Measurements from ENCODE around the gene MBD5.
A peak's percentile ranks its signal among the peaks of the same experiment; 100 is the strongest.

Gene MBD5

GRCh38 chr2:148238561-148238960 lies 217.7 kb downstream of the MBD5 start:
- no peak for DNase-seq

GRCh38 chr2:148240838-148241237 lies 219.9 kb downstream of the MBD5 start:
- no peak for DNase-seq

DNA sequence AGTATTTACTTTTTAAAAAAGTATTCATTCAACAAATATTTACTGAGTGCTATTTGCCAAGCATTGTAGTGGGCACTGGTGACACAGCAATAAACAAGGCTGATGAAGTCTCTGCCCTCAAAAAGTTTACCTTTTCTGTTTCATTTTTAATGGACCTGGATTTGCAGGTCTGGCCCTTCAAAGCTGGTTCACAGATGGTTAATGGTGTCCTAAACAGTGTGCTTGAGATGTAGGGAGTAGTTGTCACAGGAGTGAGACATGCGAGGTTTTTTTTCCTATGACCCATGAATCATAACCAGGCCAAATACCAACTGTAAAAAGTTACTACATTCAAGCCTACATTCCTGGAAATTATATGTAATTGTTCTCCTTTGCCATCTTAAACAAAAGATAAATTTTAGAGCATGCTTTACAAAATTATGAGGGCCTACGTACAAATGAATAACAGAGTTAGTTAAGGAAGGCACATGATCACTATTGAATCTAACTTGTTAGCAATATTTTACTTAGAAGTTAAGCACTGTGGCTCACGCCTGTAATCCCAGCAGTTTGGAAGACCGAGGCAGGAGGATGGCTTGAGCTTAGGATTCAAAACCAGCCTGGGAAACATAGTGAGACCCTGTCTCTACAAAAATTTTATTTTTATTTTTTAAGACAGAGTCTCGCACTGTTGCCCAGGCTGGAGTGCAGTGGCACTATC lies 223.9 kb downstream of the MBD5 start:
- no peak for DNase-seq

DNA sequence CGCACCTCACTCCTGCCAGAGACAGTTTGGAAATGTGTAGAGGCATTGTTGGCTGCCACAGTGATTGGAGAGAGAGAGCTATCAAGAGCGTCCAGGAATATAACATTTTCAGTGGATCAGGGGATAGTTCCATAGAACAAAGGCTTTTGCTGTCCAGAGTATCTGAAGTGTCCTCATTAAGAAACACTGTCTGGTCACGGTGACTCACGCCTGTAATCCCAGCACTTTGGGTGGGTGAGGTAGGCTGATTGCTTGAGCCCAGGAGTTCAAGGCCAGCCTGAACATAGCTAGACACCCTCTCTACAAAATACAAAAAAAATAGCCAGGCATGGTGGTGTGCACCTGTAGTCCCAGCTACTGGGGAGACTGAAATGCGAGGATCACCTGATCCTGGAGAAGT lies 231.1 kb downstream of the MBD5 start:
- DNase-seq = no peak

- no peak for DNase-seq
Measured at GRCh38 chr2:148252646-148253045, 231.8 kb downstream of the MBD5 start.

GRCh38 chr2:148253685-148254084 lies 232.8 kb downstream of the MBD5 start:
- DNase-seq = peak; percentile 32

DNA sequence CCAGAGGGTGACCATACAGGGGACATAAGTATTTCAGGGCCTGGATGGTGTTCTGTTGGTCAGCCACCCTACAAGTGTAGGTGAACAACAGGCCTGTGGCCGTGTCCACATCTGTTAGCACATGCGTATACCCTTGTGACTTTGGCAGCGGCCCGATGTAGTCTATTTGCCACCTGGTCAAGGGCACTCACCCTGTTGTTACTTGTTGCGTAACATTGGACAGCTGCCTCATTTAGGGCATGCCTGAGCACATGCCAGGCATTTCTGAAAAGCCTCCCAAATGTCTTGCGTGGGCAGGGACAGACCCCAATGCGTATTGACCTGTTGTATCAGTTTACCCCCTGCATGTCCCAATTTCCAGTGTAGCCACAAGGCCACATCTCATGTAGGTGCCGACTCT lies 235.0 kb downstream of the MBD5 start:
- DNase-seq = no peak

GRCh38 chr2:148257276-148257675 lies 236.4 kb downstream of the MBD5 start:
- DNase-seq = no peak

DNA sequence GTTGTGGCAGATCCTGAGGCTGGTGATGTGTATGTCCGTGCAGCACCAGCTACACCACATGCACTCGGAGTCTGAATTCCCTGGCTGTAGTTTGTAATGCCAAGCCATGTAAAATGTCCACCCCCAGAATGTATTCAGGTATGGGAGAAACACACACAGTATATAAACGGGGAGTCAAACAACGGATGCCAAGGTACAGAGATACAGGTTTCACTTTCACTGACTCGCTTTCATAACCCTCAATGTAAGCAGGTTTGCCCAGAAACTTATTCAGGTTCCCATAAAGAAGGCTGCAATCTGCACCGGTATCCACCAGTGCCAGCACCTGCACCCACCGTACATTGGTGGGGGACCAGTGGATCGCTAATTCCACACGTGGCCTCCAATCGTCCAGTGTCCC lies 237.2 kb downstream of the MBD5 start:
- no peak for DNase-seq

DNA sequence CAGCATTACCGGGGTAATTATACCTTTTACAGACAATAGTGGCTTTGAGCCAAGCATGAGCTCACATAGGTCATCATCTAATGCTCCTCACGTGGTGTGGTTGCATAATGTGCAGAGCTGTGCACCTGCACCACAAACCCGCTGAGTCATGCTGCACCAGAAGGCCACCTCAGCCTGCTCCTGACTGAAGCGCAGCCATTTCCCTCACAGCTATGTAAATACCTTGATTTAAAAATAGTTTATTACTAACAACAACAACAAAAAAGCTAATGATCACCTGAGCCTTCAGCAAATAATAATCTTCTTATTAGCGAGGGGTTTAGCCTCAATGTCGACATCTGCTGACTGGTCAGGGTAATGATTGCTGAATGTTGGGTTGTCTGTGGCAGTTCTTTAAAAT lies 238.8 kb downstream of the MBD5 start:
- no peak for DNase-seq

GRCh38 chr2:148263890-148264289 lies 243.0 kb downstream of the MBD5 start:
- no peak for DNase-seq

DNA sequence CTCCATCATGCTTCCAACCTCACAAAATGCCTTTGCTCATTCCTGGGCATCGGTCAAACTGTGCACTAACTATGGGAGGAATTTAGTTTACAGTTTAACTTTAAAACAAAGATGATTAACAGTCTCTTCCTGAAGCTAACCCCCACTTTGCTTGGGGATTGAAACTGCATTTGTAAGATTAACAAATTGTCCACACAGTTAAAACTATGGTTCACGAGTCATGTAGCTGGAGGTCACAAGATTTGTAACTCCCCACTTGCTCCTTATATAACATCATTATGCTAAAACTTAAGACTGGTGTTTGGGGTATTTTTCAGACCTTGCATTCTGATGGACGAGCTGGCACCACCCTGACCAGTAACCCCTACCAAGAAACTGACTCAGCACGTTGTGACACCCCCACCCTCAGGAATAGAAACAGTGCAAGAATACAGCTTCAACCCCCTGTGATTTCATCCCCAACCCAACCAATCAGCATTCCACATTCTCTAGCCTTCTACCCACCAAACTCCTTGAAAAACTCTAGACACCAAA lies 252.3 kb downstream of the MBD5 start:
- no peak for DNase-seq

DNA sequence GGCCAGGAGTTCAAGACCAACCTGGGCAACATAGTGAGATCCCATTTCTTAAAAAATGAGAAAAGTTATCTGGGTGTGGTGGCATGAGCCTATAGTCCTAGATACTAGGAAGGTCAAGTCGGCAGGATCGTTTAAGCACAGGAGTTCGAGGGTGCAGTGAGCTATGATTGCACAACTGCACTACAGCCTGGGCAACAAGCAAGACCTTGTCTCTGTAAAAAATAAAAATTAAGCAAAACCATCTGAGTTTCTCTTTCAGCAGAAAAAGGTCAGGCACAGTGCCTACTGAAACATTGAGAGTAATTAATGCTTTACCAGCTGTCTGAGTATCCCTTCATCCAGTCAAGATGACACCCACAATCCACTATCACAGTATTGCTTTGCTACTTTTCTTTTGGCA lies 258.3 kb downstream of the MBD5 start:
- DNase-seq = no peak

DNA sequence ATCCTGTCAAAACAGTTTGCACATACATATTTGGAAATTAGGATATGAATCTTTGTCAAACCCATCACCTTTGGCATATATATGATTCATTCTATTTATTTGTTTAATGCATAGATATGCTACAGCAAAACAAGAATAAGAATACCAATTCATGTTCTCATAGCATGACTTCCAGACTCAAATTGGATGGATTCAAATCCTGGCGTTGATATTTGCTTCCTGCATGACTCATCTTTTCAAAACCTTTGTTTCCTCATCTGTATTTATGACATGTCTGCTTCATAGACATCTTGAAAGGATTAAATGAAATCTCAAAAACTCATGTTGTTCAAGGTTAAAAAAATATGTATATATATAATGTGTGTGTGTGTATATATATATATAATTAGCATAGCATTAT lies 261.3 kb downstream of the MBD5 start:
- DNase-seq = no peak

DNA sequence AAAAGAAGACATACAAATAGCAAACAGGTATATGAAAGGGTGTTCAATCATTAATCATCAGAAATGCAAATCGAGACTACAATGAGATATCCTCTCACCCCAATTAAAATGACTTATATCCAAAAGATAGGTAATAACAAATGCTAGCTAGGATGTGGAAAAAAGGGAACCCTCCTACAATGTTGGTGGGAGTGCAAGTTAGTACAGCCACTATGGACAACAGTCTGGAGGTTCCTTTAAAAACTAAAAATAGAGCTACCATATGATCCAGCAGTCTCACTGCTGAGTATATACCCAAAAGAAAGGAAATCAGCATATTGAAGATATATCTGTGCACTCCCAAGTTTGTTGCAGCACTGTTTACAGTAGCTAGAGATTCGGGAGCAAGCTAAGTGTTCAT lies 271.5 kb downstream of the MBD5 start:
- DNase-seq = no peak

- DNase-seq = no peak
Measured at GRCh38 chr2:148298196-148298595, 277.3 kb downstream of the MBD5 start.

DNA sequence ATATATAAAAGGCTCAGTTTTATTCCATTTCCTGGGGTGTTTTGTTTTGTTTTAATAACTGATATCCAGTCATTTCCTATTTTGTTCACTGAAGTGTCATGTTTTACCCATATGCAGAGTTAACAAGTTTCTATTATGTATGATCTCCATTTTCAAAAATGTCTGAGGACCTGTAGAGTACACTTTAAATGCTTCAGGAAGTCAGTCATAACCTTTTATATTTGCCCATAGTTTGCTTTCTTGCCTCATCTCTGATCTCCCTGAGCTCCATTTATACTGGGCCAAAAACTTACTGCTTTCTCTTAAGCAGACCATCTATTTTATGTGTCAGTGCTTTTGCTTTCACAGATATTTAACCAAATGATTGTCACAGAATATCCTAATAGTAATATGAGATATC lies 278.7 kb downstream of the MBD5 start:
- no peak for DNase-seq

GRCh38 chr2:148300544-148300943 lies 279.7 kb downstream of the MBD5 start:
- no peak for DNase-seq

GRCh38 chr2:148301362-148301761 lies 280.5 kb downstream of the MBD5 start:
- DNase-seq = no peak

DNA sequence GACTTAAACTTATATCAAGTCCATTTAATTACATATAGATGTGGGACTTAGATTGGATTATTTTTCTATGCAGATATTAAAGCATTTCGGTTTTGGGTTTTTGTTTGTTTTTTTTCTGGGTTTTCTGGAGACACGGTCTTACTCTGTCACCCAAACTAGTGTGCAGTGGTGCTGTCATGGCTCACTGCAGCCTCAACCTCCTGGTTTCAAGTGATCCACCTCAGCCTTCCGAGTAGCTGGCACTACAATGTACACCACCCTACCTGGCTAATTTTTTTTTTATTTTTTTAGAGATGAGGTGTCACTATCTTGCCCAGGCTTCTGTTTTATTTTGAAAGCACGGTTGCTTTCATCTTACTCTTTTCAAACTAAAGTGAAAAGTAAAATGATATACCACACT lies 281.6 kb downstream of the MBD5 start:
- no peak for DNase-seq

DNA sequence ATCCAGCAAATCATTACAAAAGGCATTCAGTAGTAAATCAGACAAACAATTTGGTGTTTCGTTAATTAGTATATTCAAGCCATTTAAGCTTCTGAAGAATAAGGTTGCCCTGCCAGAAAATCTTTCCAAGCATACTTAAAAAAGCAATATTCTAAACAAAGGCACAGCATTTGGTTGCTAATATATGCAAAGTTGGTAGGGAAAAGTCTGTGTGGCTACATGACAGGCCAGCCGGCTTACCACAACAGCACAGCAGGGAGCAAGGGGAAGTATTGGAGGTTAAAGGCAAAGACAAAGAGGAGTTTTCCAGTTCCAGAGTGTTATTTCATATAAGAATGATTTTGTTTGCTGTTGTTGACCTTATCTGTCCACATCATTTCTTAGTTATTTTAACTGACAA lies 282.3 kb downstream of the MBD5 start:
- no peak for DNase-seq

- no peak for DNase-seq
Measured at GRCh38 chr2:148305476-148305875, 284.6 kb downstream of the MBD5 start.

GRCh38 chr2:148306027-148306426 lies 285.1 kb downstream of the MBD5 start:
- DNase-seq = no peak

DNA sequence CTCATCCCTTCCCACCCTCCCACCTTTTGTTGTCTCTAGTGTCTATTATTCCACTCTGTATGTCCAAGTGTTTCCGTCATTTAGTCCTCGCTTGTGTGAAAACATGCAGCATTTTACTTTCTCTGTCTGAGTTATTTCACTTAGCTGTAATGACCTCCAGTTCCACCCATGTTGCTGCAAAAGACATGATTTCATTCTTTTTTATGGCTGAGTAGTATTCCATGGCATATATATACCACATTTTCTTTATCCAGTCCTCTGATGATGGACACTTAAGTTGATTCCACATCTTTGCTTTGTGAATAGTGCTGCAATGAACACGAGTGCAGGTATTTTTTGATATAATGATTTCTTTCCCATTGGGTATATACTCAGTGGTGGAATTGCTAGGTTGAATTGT lies 296.7 kb downstream of the MBD5 start:
- no peak for DNase-seq

DNA sequence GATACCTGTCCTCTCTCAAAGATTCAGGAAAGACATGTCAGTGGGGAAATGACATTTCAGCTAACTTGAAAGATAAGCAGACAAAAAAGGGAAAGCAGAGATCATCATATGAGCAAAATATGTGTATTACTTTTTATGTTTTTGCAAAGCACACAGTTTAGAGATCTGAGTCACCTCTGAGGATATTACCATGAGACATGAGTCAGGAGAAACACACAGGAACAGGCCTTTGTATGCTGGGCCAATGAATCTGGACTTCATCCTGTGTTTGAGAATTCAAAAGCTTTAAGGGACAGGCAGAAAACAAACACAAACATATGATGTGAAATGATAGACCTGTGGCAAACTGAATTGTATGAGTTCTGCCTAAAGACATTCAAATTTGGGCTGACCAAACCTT lies 317.6 kb downstream of the MBD5 start:
- DNase-seq = no peak
